Body of pancreas (tissue), 4 donors: Measurements from ENCODE around the gene OR6C65.

ENCODE experiments used
- POLR2A ChIP-seq, 3 donors: fragments of 450-650 bp; IDR thresholded peaks; one replicate each; pipeline ENCODE4 v1.6.1; 2016; ENCODE audit warnings: antibody characterized with exemption in 3 of 3, mild to moderate bottlenecking in 2 of 3
- TF ChIP-seq, protein P1 (sequence below), 7 experiments: fragments of 450-650 bp in 4 of 7; fragments of 200-600 bp in 3 of 7; sonication (generic) in 3 of 7; IDR thresholded peaks; one replicate each; pipeline ENCODE4 v1.5.1; 2016 to 2019; ENCODE audit warnings: antibody characterized with exemption in 7 of 7

GRCh38 chr12:55400229-55400628 lies at the start of gene OR6C65:
- TF ChIP-seq POLR2A (IDR thresholded peaks at IDR 0.05): no peak
- TF ChIP-seq, protein P1, sequence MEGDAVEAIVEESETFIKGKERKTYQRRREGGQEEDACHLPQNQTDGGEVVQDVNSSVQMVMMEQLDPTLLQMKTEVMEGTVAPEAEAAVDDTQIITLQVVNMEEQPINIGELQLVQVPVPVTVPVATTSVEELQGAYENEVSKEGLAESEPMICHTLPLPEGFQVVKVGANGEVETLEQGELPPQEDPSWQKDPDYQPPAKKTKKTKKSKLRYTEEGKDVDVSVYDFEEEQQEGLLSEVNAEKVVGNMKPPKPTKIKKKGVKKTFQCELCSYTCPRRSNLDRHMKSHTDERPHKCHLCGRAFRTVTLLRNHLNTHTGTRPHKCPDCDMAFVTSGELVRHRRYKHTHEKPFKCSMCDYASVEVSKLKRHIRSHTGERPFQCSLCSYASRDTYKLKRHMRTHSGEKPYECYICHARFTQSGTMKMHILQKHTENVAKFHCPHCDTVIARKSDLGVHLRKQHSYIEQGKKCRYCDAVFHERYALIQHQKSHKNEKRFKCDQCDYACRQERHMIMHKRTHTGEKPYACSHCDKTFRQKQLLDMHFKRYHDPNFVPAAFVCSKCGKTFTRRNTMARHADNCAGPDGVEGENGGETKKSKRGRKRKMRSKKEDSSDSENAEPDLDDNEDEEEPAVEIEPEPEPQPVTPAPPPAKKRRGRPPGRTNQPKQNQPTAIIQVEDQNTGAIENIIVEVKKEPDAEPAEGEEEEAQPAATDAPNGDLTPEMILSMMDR (IDR thresholded peaks at IDR 0.05): no peak
